ENCODE measurements around the gene AKAP1. TPM values are rescaled to one million over a fixed set of nuclear protein-coding genes. Genes with fewer than 3 reads are reported as not detected.

AKAP1 gene
- total and polyA plus RNA-seq, 2 of the 8 experiments (the other 6 are each of a cell fraction or from before 2014, with no cell fraction given): 120 to 156 TPM

DNA sequence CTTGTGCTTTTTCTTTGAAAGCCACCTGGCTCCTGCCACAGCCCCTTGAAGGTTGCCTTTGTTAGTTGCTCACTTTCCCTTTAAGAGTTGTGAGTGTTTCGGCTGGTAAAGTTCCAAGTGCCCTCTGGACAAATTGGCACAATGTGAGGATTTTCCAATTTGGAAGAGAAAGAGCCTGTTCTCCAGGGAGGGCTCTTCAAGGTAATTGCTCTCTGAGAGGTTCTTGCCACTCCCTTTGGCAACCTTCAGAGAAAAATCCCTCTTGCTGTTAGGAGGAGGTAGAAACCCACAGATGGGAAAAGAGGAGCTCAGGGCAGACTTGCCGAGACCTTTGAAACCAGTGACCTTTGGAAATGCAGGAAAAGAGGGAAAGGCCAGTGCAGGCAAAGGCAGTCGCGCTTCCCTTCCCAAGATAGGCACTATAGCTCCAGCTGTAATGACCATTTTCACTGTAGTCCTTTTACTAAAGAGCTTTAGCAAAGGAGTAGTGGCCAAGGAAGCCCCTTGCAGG is 49.0 kb upstream of the AKAP1 start (continued):
- no peak for TF ChIP-seq RXRA (IDR thresholded peaks at IDR 0.05; ENCODE audit: insufficient read depth, low read depth, low read length)
- no peak for TF ChIP-seq CREB1 (IDR thresholded peaks at IDR 0.05)
- no peak for TF ChIP-seq CHD1 (IDR thresholded peaks at IDR 0.05; ENCODE audit: low read depth, low read length)
- no peak for TF ChIP-seq PHF8 (conservative IDR thresholded peaks at IDR 0.05; ENCODE audit: low read depth, low read length)
- TF ChIP-seq CBX8 (IDR thresholded peaks at IDR 0.05; ENCODE audit: borderline replicate concordance, low read depth, low read length): no peak
- no peak for TF ChIP-seq POLR2AphosphoS5 (IDR thresholded peaks at IDR 0.05; ENCODE audit: low read depth, low read length)
- no peak for TF ChIP-seq NRF1 (IDR thresholded peaks at IDR 0.05; ENCODE audit: low read depth, low read length)
- TF ChIP-seq, protein P1, sequence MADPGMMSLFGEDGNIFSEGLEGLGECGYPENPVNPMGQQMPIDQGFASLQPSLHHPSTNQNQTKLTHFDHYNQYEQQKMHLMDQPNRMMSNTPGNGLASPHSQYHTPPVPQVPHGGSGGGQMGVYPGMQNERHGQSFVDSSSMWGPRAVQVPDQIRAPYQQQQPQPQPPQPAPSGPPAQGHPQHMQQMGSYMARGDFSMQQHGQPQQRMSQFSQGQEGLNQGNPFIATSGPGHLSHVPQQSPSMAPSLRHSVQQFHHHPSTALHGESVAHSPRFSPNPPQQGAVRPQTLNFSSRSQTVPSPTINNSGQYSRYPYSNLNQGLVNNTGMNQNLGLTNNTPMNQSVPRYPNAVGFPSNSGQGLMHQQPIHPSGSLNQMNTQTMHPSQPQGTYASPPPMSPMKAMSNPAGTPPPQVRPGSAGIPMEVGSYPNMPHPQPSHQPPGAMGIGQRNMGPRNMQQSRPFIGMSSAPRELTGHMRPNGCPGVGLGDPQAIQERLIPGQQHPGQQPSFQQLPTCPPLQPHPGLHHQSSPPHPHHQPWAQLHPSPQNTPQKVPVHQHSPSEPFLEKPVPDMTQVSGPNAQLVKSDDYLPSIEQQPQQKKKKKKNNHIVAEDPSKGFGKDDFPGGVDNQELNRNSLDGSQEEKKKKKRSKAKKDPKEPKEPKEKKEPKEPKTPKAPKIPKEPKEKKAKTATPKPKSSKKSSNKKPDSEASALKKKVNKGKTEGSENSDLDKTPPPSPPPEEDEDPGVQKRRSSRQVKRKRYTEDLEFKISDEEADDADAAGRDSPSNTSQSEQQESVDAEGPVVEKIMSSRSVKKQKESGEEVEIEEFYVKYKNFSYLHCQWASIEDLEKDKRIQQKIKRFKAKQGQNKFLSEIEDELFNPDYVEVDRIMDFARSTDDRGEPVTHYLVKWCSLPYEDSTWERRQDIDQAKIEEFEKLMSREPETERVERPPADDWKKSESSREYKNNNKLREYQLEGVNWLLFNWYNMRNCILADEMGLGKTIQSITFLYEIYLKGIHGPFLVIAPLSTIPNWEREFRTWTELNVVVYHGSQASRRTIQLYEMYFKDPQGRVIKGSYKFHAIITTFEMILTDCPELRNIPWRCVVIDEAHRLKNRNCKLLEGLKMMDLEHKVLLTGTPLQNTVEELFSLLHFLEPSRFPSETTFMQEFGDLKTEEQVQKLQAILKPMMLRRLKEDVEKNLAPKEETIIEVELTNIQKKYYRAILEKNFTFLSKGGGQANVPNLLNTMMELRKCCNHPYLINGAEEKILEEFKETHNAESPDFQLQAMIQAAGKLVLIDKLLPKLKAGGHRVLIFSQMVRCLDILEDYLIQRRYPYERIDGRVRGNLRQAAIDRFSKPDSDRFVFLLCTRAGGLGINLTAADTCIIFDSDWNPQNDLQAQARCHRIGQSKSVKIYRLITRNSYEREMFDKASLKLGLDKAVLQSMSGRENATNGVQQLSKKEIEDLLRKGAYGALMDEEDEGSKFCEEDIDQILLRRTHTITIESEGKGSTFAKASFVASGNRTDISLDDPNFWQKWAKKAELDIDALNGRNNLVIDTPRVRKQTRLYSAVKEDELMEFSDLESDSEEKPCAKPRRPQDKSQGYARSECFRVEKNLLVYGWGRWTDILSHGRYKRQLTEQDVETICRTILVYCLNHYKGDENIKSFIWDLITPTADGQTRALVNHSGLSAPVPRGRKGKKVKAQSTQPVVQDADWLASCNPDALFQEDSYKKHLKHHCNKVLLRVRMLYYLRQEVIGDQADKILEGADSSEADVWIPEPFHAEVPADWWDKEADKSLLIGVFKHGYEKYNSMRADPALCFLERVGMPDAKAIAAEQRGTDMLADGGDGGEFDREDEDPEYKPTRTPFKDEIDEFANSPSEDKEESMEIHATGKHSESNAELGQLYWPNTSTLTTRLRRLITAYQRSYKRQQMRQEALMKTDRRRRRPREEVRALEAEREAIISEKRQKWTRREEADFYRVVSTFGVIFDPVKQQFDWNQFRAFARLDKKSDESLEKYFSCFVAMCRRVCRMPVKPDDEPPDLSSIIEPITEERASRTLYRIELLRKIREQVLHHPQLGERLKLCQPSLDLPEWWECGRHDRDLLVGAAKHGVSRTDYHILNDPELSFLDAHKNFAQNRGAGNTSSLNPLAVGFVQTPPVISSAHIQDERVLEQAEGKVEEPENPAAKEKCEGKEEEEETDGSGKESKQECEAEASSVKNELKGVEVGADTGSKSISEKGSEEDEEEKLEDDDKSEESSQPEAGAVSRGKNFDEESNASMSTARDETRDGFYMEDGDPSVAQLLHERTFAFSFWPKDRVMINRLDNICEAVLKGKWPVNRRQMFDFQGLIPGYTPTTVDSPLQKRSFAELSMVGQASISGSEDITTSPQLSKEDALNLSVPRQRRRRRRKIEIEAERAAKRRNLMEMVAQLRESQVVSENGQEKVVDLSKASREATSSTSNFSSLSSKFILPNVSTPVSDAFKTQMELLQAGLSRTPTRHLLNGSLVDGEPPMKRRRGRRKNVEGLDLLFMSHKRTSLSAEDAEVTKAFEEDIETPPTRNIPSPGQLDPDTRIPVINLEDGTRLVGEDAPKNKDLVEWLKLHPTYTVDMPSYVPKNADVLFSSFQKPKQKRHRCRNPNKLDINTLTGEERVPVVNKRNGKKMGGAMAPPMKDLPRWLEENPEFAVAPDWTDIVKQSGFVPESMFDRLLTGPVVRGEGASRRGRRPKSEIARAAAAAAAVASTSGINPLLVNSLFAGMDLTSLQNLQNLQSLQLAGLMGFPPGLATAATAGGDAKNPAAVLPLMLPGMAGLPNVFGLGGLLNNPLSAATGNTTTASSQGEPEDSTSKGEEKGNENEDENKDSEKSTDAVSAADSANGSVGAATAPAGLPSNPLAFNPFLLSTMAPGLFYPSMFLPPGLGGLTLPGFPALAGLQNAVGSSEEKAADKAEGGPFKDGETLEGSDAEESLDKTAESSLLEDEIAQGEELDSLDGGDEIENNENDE (IDR thresholded peaks at IDR 0.05; ENCODE audit: insufficient replicate concordance, low read length): no peak
- no peak for TF ChIP-seq SRF (IDR thresholded peaks at IDR 0.05; ENCODE audit: low read depth, low read length)

Data from H1 (cell line).